GM19238 (cell line): ENCODE results near the gene RAB11FIP4.

Experiments
- DNase-seq: peaks from one replicate; pipeline ENCODE4 v3.0.0; 2011; ENCODE audit warnings: low spot score; ENCODE audit not compliant: insufficient read length

Gene RAB11FIP4

DNA sequence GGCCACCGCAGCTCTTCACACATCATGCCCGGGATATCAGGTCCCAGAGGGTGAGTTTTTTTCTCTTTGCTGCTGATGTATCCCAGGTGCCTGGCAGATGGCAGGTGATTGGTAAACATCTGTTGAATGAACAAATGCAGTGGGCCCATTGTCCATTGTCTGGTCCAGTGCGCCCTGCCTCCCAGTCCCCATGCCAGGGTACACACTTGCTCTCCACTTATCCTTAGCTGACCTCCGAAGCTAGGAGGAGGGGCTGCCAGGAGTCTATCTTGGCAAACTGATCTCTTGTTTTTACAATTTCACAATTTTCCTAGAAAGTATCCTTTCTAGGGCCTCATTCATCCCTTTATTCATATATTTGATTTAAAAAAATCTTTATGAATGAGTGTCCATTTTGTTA, 196.0 kb downstream of the RAB11FIP4 start:
- no peak for DNase-seq
